Fibroblast of the conjunctiva (primary cell): ENCODE data around the gene TARBP1.

Experiments
- DNase-seq: peaks from one replicate; pipeline ENCODE4 v3.0.0-alpha.2; 2010; ENCODE audit warnings: low read depth

Gene TARBP1

GRCh38 chr1:234484991-234485739 is 6.2 kb upstream of the TARBP1 start:
- no peak for DNase-seq

DNA sequence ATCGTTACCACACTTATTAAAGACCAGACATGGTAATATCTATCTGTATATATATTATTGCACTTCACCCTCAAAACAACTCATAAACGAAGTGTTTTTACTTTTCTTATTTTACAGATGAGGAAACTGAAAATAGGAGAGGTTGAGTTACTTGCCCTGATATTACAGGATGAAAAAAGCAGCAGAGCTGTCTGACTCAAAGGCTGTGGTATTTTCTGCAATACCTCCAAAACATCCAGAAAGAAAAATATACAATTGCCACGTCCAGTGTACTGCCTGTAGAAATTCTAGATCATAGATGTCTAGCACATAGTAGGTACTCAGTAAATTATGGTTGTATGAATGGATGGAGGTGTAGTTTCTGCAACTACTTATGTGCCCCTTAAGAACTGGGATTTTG is 5.2 kb upstream of the TARBP1 start:
- DNase-seq, result no peak

- DNase-seq, result no peak
These were observed 2.8 kb upstream of the TARBP1 start for GRCh38 chr1:234481771-234482170.

DNA sequence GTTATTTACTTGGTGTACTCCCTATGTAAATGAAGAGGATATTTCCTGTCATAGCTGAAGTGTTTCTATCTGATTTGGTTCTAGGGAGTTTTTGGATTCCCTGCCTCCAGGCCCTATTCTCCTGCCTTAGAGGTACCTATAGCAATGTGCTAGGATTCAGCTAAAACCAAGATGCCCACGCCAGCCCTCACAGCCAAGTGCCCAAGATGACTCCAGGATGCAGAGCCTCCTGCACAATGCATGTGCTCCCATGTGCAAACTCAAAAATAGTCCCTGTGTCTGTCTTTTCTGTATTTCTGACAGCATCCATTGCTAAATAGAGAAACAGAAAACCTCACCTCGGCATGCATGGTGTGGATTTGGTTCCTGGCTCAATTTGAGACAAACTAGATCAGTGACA is 887 bp upstream of the TARBP1 start:
- no peak for DNase-seq

DNA sequence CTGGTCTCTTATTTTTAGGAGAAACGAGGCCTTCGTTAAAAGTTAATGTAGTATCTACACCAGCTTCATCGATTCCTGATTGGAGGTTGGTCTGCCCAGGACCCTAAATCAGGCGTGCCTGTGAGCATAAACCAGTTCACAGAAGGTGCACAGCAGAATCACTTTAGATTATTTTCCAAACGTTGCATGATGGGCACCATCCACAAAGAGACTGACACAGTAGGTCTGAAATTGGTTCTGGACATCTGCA is 256 bp upstream of the TARBP1 start:
- DNase-seq, result no peak

DNA sequence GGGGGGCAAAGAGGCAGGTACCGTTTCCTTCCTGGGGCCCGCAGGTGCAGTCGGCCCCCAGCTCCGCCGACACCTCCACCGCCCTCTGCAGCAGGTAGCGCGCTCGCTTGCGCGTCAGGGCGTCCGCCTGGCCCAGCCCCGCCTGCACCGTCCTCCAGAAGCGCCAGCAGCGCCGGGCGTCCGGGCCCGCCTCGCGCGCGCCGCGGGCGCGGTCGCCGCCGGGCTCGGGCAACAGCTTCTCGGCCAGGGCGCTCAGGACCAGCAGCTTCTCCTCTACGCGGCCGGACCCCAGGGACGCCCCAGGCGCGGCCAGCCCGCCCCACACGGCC is 863 bp downstream of the TARBP1 start:
- no peak for DNase-seq

GRCh38 chr1:234477386-234478151 is 1.4 kb downstream of the TARBP1 start:
- no peak for DNase-seq

DNA sequence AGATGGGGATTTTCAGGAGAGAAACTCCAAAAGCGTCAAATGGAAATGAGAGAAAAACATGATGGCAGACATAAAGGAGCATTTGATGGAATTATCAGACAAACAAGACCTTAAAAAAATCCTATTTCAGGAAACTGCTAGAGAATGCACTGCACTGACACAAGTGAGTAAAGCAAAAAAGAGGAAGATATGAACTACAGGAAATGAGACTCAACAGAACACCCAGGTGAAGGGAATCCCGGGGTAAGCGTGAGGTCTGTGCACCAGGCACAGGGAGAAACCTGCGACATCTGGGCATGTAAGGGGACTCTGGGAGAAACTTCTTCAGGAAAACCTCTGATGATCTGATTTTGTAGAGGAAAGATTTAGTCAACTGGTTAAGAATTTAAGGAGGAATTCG is 2.8 kb downstream of the TARBP1 start:
- DNase-seq, result no peak

- no peak for DNase-seq
These were observed 3.7 kb downstream of the TARBP1 start for GRCh38 chr1:234475167-234475793.

DNA sequence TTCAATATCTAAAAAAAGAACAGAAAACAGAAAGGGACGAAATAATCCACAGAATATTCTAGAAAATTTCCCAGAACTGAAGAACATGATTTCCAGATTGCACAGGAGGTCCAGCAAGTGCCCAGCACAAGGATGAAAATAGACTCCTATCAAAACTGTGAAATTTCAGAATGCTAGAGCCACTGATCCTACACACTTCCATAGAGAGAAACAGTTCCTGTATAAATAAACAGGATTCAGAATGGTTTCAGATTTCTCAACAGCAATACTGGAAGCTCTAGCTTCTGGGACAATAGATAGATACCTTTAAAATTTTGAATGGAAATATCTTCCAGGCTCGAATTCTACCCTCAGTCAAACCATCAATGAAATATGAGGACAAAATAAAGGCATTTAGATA is 4.6 kb downstream of the TARBP1 start:
- DNase-seq, result no peak

- DNase-seq, result no peak
These were observed 5.9 kb downstream of the TARBP1 start for GRCh38 chr1:234473118-234473517.

DNA sequence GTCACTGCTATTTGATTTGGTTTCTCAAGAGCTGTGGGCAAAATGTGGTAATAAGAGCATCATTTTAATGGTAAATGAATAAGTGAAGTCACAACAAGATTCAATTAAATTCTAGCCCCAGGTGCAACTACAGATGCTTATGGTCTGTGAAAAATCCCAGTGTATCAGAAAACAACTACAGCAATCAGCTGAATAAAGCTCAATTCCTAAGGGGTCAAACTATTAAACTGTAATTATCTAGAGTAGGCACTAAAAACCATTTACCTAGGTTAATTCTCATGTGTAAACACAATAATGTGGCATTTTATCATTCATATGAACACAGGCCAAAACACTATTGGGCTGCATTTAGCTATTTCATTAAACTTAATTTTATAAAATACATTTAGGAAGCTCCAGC is 9.6 kb downstream of the TARBP1 start:
- DNase-seq, result no peak

GRCh38 chr1:234468580-234468979 is 10.4 kb downstream of the TARBP1 start:
- no peak for DNase-seq

DNA sequence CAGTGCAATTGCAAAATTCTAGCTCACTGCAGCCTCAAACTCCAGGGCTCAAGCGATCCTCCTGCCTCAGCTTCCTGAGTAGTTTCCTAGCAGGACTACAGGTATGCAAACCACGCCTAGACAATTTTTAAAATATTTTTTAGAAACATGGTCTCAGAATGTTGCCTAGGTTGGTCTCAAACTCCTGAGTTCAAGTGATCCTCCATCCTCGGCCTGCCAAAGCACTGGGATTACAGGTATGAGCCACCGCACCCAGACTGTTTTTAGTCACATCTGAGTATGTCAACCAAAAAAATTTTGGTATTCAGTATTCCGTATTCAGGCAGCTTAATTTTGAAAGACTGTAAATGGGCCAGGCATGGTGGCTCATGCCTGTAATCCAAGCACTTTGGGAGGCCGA is 11.2 kb downstream of the TARBP1 start:
- no peak for DNase-seq

DNA sequence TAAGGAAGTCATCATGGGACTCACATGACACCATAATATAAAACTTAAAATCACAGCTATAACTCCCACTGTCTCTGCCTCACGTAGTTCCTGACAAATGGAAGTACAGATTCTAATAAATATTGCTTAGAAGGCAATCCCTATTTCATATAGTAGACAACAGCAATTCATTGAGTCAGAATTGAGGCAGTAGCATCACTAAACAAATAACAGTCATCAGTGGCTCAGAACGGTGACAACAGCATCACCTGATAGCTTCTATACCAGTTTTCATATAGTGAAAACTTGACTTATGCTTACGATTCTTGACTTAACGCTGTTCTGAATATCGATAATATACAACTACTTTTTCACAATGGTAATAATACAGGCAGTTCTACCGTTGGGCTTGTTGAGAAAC is 12.0 kb downstream of the TARBP1 start:
- DNase-seq, result no peak

- no peak for DNase-seq
These were observed 15.2 kb downstream of the TARBP1 start for GRCh38 chr1:234463749-234464148.

DNA sequence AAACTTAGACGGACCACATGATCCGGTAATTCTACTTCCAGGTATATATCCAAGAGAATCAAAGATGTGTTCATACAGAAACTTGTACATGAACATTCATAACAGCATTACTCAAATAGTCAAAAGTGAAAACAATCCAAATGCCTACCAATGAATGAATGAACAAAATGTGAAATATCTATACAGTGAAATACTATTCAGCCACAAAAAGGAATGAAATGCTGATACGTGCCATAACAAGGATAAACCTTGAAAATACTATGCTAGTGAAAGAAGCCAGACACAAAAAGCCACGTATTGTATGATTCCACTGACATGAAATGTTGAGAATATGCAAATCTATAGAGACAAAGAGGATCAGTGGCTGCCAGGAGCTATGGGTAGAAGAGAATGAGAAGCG is 18.3 kb downstream of the TARBP1 start:
- no peak for DNase-seq

DNA sequence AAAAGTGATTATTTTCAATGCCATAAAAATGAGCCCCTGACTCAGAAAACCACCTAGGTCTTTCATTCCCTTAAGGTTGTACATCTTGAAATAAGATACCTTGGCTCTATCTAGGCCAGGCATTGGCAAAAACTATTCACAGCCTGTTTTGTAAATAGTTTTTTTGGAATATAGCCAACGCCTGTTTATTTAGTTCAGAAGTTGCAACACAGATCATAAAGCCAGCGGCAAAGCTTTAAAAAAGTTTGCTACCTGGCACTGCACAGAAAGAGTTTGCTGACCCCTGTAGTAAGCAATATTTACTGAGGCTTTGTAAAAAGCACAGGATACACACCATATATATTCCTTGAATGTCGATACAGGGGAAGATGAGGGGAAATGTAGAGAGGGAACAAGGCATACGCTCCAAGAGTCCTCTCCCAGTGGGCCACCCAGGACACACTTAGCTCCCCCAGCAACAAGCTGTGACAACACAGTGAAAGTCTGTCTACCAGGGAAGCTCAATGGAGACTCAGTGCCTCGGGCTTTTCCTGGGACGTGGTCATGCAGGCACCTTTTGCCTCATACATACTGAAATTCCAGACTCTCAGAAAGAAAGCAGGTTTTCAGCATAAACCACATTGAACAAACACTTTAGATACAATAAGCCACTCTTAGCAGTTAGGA is 20.5 kb downstream of the TARBP1 start:
- no peak for DNase-seq

GRCh38 chr1:234454926-234455325 is 24.1 kb downstream of the TARBP1 start:
- no peak for DNase-seq

DNA sequence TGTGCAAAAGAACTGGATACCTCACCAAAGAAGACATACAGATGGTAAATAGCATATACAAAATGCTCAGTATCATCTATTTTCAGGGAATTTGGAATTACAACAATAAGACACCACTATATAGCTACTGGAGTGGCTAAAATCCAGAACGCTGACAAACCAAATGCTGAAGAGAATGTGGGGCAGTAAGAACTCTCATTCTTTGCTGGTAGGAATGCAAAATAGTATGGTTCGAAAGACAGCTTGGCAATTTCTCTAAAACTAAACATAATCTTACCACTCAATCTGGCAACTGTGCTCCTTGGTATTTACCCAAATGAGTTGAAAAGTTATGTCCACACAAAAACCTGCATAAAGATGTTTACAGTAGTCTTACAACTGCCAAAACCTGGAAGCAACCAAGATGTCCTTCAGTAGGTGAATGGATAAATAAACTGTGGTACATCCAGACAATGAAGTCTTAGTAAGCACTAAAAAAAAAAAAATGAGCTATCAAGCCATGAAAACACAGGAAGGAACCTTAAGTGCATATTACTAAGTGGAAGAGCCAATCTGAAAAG is 26.5 kb downstream of the TARBP1 start:
- no peak for DNase-seq

DNA sequence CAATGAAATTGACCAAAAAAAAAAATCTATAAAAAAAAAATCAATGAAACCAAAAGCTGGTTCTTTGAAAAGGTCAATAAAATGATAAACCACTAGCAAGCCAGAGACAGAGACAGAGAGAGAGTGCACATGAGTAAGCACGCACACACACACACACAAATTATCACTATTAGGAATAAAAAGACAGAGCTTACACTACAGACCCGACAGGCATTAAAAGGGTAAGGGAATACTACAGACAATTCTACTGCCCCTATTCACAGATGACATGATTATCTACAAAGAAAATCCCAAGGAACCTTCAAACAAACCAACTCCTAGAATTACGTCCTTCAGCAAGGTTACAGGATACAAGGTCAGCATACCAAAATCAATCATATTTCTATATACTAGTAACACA is 38.6 kb downstream of the TARBP1 start:
- DNase-seq, result no peak

- no peak for DNase-seq
These were observed 40.4 kb downstream of the TARBP1 start for GRCh38 chr1:234438579-234438978.
